Keratinocyte (primary cell): Measurements from ENCODE around the gene AHRR.

ENCODE experiments used
- EZH2 ChIP-seq: IDR thresholded peaks from one replicate; pipeline ENCODE4 v1.6.1; 2012; ENCODE audit warnings: inconsistent platforms, mild to moderate bottlenecking, low read length, moderate library complexity
- TF ChIP-seq, protein P1 (sequence below), 3 experiments: IDR thresholded peaks in 1 of 3; conservative IDR thresholded peaks in 1 of 3; optimal IDR thresholded peaks in 1 of 3; 2 replicates in 2 of 3; 3 replicates in 1 of 3; pipeline versions ENCODE3 to v1.5.1; 2011; ENCODE audit warnings: low read length in 3 of 3, mild to moderate bottlenecking in 3 of 3, moderate library complexity in 2 of 3, control low read depth in 1 of 3, inconsistent platforms in 1 of 3; ENCODE audit not compliant: insufficient read depth in 2 of 3; ENCODE audit errors: extremely low read depth in 1 of 3

DNA sequence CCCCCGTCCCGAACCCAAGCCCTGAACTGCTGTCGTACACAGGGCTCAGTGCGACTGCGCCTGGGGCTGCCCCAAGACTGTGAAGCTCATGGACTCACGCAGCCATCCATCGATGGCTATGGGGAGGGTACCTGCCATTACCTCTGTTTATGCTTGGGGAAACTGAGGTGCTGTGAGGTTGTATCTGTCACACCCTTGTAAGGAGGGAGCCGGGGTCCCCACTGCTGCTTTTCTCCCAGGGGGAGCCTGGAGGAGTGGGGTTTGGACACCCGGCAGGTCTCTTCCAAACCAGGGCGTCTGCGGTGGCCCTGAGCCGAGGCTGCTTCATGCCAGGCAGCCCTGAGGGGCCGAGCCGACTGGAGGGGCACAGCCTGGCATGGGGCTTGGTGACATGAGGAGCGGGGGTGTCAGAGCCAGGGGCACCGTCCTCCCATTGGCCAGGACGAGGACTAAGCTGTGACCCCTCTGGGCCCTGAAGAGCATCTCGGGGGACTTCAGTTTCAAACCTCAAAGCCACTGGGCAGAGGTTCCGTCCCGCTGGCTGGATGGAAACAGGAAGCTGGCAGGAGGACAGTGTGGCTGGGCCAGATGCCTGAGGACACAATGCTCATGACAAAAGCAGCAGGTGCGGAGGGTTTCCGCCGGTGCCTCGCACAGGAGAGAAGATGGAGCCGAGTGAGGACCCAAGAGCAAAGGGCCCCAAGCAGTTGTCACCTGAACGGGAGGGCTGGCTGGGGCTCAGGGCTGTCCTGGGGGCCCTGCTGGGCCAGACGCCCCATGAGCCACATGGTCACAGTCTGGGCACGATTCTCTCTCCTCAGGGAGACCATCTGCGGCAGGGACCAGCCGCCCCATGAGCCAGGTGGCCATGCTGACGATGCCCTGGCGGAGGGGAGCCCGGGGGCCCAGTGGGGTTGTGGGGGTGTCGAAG lies 67.0 kb downstream of the AHRR start:
- TF ChIP-seq, protein P1, sequence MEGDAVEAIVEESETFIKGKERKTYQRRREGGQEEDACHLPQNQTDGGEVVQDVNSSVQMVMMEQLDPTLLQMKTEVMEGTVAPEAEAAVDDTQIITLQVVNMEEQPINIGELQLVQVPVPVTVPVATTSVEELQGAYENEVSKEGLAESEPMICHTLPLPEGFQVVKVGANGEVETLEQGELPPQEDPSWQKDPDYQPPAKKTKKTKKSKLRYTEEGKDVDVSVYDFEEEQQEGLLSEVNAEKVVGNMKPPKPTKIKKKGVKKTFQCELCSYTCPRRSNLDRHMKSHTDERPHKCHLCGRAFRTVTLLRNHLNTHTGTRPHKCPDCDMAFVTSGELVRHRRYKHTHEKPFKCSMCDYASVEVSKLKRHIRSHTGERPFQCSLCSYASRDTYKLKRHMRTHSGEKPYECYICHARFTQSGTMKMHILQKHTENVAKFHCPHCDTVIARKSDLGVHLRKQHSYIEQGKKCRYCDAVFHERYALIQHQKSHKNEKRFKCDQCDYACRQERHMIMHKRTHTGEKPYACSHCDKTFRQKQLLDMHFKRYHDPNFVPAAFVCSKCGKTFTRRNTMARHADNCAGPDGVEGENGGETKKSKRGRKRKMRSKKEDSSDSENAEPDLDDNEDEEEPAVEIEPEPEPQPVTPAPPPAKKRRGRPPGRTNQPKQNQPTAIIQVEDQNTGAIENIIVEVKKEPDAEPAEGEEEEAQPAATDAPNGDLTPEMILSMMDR (optimal IDR thresholded peaks at IDR 0.05 in 1 of 3, IDR thresholded peaks at IDR 0.05 in 1 of 3, conservative IDR thresholded peaks at IDR 0.05 in 1 of 3; ENCODE audit: extremely low read depth in 1 of 3, insufficient read depth in 2 of 3, low read length in 3 of 3): no peak
- no peak for TF ChIP-seq EZH2
